HepG2 (cell line): ENCODE measurements around the gene MFAP4. TPM values are rescaled to one million over a fixed set of nuclear protein-coding genes. Genes with fewer than 3 reads are reported as not detected.

Experiments
- BRD4 ChIP-seq: sonication (generic); formaldehyde crosslinking; IDR thresholded peaks from 2 replicates; pipeline ENCODE4 v1.4.0; 2020; ENCODE audit warnings: missing genetic modification reagents
- NFYC ChIP-seq: IDR thresholded peaks from 2 replicates; pipeline ENCODE4 v1.6.1; 2016; ENCODE audit warnings: missing genetic modification reagents, missing compliant biosample characterization
- NONO ChIP-seq, 2 experiments: fragments of 450-650 bp in 1 of 2; sonication (generic) in 1 of 2; formaldehyde crosslinking in 1 of 2; IDR thresholded peaks in 1 of 2; conservative IDR thresholded peaks in 1 of 2; 2 replicates each; pipeline versions ENCODE4 v1.6.1 to v1.8.0; 2017 to 2022; ENCODE audit warnings: mild to moderate bottlenecking in 1 of 2, missing genetic modification reagents in 1 of 2, moderate library complexity in 1 of 2
- POLR2G ChIP-seq: fragments of 200-400 bp; formaldehyde crosslinking; IDR thresholded peaks from 2 replicates; pipeline ENCODE4 v1.6.1; 2018; ENCODE audit warnings: mild to moderate bottlenecking, low read depth, low read length, moderate library complexity
- SMAD3 ChIP-seq: sonication (generic); formaldehyde crosslinking; IDR thresholded peaks from 2 replicates; pipeline ENCODE4 v1.4.0; 2020; ENCODE audit warnings: missing genetic modification reagents
- SMC3 ChIP-seq: IDR thresholded peaks from 2 replicates; pipeline ENCODE4 v1.6.1; 2011; ENCODE audit warnings: low read length, improper control_type of control experiment
- WIZ ChIP-seq: sonication (generic); formaldehyde crosslinking; IDR thresholded peaks from 2 replicates; pipeline ENCODE4 v1.5.1; 2020; ENCODE audit warnings: mild to moderate bottlenecking, missing genetic modification reagents
- ZC3H13 ChIP-seq: sonication (generic); formaldehyde crosslinking; IDR thresholded peaks from 2 replicates; pipeline ENCODE4 v1.8.1; 2023; ENCODE audit warnings: mild to moderate bottlenecking, missing genetic modification reagents, moderate library complexity
- ZFP1 ChIP-seq: IDR thresholded peaks from 2 replicates; pipeline ENCODE4 v1.6.1; 2016
- ZFP90 ChIP-seq: sonication (generic); formaldehyde crosslinking; IDR thresholded peaks from 2 replicates; pipeline ENCODE4 v1.8.0; 2022; ENCODE audit warnings: missing genetic modification reagents, mild to moderate bottlenecking, inconsistent platforms, borderline replicate concordance
- ZNF326 ChIP-seq: sonication (generic); formaldehyde crosslinking; IDR thresholded peaks from 2 replicates; pipeline ENCODE4 v1.4.0; 2020; ENCODE audit warnings: missing genetic modification reagents, borderline replicate concordance
- ZNF549 ChIP-seq: sonication (generic); formaldehyde crosslinking; IDR thresholded peaks from 2 replicates; pipeline ENCODE4 v1.5.0; 2020; ENCODE audit warnings: missing genetic modification reagents
- ZNF780A ChIP-seq: sonication (generic); formaldehyde crosslinking; IDR thresholded peaks from 2 replicates; pipeline ENCODE4 v1.8.0; 2022; ENCODE audit warnings: mild to moderate bottlenecking, missing genetic modification reagents, moderate library complexity
- polyA plus RNA-seq, 8 experiments: library from polyadenylated mRNA; depleted of rRNA in 3 of 8; stranded (reverse) in 7 of 8; unstranded in 1 of 8; fragments of >200 nt; fragmentation: Illumina TruSeq in 4 of 8; extraction: Trizol in 4 of 8; gene quantifications; 2 replicates each; pipeline versions ENCODE4 v1.2.1 to v1.2.3, GENCODE V29; 2011 to 2016; ENCODE audit warnings: low read depth in 4 of 8, missing spikeins in 1 of 8, mixed read lengths in 1 of 8; ENCODE audit not compliant: insufficient read depth in 1 of 8
- total RNA-seq, 5 experiments: library from RNA; depleted of rRNA; stranded (reverse); fragments of >200 nt; fragmentation: Illumina TruSeq; extraction: Trizol; gene quantifications; 2 replicates each; pipeline ENCODE4 v1.2.3, GENCODE V29; 2016; ENCODE audit warnings: low read depth in 1 of 5
- TF ChIP-seq, protein P1 (sequence below): sonication (generic); formaldehyde crosslinking; IDR thresholded peaks from 2 replicates; pipeline ENCODE4 v1.5.1; 2020; ENCODE audit warnings: mild to moderate bottlenecking, missing genetic modification reagents, moderate library complexity
- TF ChIP-seq, protein P2 (sequence below): fragments of 450-650 bp; IDR thresholded peaks from 2 replicates; pipeline ENCODE4 v1.6.1; 2016
- TF ChIP-seq, protein P3 (sequence below): sonication (generic); formaldehyde crosslinking; IDR thresholded peaks from 2 replicates; pipeline ENCODE4 v1.5.0; 2020; ENCODE audit warnings: mild to moderate bottlenecking, missing genetic modification reagents
- TF ChIP-seq, protein P4 (sequence below): sonication (generic); formaldehyde crosslinking; IDR thresholded peaks from 2 replicates; pipeline ENCODE4 v1.4.0; 2020; ENCODE audit warnings: missing genetic modification reagents

Gene MFAP4
- total and polyA plus RNA-seq, 2 of the 13 experiments (the other 11 are each of a cell fraction or from before 2014, with no cell fraction given): 0.08 TPM; not detected in 1

DNA sequence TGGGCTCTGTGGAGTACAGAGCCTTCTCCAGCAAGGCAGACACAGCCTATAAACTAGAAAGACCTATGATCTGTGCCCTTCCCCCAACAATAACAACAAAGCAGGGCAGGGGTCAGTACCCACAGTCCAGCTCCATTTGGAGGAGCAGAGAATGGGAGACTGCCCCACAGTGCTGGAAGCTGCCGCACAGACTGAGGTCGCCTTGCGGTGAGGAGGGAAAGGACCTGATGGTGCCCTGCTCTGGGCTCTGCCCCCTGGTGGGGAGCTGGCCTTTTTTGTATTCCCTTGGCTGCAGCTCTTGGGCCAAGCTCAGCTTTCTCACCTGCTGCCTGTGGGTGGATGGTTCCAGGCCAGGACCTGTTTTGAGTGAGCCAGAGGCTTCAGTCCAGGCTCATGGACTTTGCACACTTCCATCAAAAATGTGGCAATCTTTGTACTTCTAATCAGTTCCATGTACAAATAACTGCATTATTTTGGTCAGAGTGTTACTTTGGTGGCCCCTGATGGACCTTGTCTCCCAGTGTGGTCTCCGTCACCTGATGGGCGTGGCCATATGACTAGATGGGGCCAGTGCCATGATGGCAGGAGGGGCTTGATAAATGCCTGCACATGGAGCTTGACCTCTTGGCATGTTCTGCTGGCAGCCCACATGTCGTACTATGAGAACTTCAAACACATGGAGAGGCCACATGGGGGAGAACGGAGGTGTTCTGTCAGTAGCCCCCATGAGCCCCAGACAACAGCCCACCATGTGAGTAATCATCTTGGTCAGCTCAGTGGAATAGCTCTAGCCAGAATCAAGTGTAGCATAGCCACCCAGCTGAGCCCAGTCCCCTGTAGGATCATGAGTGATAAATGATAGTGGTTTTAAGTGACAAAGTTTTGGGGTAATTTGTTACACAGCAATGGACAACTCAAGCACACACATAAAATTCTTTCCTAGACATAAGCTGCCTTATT is 48.7 kb downstream of the MFAP4 start (continued):
- 0 out of 2 replicates have a peak, but pooled peaks have one; percentile 72 for TF ChIP-seq ZFP90 (CRISPR knock-in tag)
- TF ChIP-seq, protein P1, sequence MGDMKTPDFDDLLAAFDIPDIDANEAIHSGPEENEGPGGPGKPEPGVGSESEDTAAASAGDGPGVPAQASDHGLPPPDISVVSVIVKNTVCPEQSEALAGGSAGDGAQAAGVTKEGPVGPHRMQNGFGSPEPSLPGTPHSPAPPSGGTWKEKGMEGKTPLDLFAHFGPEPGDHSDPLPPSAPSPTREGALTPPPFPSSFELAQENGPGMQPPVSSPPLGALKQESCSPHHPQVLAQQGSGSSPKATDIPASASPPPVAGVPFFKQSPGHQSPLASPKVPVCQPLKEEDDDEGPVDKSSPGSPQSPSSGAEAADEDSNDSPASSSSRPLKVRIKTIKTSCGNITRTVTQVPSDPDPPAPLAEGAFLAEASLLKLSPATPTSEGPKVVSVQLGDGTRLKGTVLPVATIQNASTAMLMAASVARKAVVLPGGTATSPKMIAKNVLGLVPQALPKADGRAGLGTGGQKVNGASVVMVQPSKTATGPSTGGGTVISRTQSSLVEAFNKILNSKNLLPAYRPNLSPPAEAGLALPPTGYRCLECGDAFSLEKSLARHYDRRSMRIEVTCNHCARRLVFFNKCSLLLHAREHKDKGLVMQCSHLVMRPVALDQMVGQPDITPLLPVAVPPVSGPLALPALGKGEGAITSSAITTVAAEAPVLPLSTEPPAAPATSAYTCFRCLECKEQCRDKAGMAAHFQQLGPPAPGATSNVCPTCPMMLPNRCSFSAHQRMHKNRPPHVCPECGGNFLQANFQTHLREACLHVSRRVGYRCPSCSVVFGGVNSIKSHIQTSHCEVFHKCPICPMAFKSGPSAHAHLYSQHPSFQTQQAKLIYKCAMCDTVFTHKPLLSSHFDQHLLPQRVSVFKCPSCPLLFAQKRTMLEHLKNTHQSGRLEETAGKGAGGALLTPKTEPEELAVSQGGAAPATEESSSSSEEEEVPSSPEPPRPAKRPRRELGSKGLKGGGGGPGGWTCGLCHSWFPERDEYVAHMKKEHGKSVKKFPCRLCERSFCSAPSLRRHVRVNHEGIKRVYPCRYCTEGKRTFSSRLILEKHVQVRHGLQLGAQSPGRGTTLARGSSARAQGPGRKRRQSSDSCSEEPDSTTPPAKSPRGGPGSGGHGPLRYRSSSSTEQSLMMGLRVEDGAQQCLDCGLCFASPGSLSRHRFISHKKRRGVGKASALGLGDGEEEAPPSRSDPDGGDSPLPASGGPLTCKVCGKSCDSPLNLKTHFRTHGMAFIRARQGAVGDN: peak; percentile 82
- no peak for TF ChIP-seq NONO (IDR thresholded peaks at IDR 0.05)
- peak; percentile 81 for TF ChIP-seq NONO (CRISPR knock-in tag; conservative IDR thresholded peaks at IDR 0.05)
- TF ChIP-seq, protein P2, sequence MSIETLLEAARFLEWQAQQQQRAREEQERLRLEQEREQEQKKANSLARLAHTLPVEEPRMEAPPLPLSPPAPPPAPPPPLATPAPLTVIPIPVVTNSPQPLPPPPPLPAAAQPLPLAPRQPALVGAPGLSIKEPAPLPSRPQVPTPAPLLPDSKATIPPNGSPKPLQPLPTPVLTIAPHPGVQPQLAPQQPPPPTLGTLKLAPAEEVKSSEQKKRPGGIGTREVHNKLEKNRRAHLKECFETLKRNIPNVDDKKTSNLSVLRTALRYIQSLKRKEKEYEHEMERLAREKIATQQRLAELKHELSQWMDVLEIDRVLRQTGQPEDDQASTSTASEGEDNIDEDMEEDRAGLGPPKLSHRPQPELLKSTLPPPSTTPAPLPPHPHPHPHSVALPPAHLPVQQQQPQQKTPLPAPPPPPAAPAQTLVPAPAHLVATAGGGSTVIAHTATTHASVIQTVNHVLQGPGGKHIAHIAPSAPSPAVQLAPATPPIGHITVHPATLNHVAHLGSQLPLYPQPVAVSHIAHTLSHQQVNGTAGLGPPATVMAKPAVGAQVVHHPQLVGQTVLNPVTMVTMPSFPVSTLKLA: peak; percentile 44; the same call in 1 of the 2 replicates
- TF ChIP-seq ZC3H13 (CRISPR knock-in tag): no peak
- TF ChIP-seq, protein P3, sequence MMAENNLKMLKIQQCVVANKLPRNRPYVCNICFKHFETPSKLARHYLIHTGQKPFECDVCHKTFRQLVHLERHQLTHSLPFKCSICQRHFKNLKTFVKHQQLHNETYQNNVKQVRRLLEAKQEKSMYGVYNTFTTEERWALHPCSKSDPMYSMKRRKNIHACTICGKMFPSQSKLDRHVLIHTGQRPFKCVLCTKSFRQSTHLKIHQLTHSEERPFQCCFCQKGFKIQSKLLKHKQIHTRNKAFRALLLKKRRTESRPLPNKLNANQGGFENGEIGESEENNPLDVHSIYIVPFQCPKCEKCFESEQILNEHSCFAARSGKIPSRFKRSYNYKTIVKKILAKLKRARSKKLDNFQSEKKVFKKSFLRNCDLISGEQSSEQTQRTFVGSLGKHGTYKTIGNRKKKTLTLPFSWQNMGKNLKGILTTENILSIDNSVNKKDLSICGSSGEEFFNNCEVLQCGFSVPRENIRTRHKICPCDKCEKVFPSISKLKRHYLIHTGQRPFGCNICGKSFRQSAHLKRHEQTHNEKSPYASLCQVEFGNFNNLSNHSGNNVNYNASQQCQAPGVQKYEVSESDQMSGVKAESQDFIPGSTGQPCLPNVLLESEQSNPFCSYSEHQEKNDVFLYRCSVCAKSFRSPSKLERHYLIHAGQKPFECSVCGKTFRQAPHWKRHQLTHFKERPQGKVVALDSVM (CRISPR knock-in tag): no peak
- peak; percentile 68 for TF ChIP-seq WIZ (CRISPR knock-in tag)
- TF ChIP-seq SMAD3 (CRISPR knock-in tag): 0 out of 2 replicates have a peak, but pooled peaks have one; percentile 61
- peak; percentile 55 for TF ChIP-seq SMC3
- peak; percentile 57 for TF ChIP-seq ZFP1 (CRISPR knock-in tag)
- TF ChIP-seq ZNF780A (CRISPR knock-in tag): no peak
- no peak for TF ChIP-seq ZNF326
- TF ChIP-seq, protein P4, sequence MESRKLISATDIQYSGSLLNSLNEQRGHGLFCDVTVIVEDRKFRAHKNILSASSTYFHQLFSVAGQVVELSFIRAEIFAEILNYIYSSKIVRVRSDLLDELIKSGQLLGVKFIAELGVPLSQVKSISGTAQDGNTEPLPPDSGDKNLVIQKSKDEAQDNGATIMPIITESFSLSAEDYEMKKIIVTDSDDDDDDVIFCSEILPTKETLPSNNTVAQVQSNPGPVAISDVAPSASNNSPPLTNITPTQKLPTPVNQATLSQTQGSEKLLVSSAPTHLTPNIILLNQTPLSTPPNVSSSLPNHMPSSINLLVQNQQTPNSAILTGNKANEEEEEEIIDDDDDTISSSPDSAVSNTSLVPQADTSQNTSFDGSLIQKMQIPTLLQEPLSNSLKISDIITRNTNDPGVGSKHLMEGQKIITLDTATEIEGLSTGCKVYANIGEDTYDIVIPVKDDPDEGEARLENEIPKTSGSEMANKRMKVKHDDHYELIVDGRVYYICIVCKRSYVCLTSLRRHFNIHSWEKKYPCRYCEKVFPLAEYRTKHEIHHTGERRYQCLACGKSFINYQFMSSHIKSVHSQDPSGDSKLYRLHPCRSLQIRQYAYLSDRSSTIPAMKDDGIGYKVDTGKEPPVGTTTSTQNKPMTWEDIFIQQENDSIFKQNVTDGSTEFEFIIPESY (CRISPR knock-in tag): 0 out of 2 replicates have a peak, but pooled peaks have one; percentile 19
- TF ChIP-seq BRD4: peak; percentile 64; the same call in 1 of the 2 replicates
- no peak for TF ChIP-seq ZNF549
- peak; percentile 54 for TF ChIP-seq POLR2G
- TF ChIP-seq NFYC (CRISPR knock-in tag): peak; percentile 12; the same call in 1 of the 2 replicates
